Renal cortical epithelial cell (primary cell): ENCODE data around the gene TRMT2A. TPM values are rescaled to one million over a fixed set of nuclear protein-coding genes. Genes with fewer than 3 reads are reported as not detected.
A peak's percentile ranks its signal among the peaks of the same experiment; 100 is the strongest.

Experiments used
- DNase-seq: peaks from one replicate; pipeline ENCODE4 v3.0.0-alpha.2; 2011; ENCODE audit warnings: low read depth
- total RNA-seq: library from RNA; depleted of rRNA; stranded (reverse); fragments of >200 nt; gene quantifications from 2 replicates; pipeline ENCODE4 v1.2.3, GENCODE V29; 2014

The TRMT2A gene
- total RNA-seq, 1 donor from 2014 or later = 29.3 TPM

GRCh38 chr22:20063271-20064139, 53.5 kb downstream of the TRMT2A start:
- no peak for DNase-seq

GRCh38 chr22:20062766-20063083, 54.3 kb downstream of the TRMT2A start:
- DNase-seq = peak; percentile 82

GRCh38 chr22:20062043-20062765, 54.8 kb downstream of the TRMT2A start:
- no peak for DNase-seq

Other genes with a start within 250 kb of the TRMT2A start
- 246 and 480 TPM in 2 replicates for gene COMT, start 175.5 kb downstream of the TRMT2A start, total RNA-seq
- gene TXNRD2, start 175.4 kb downstream of the TRMT2A start, total RNA-seq = 15.0 and 22.6 TPM in 2 replicates
- 31.7 and 72.1 TPM in 2 replicates for gene ARVCF, start 100.4 kb downstream of the TRMT2A start, total RNA-seq
- 34.9 and 56.3 TPM in 2 replicates for gene TANGO2, start 96.1 kb downstream of the TRMT2A start, total RNA-seq
- 15.3 and 36.6 TPM in 2 replicates for gene DGCR8, start 37.0 kb downstream of the TRMT2A start, total RNA-seq
- 173 and 360 TPM in 2 replicates for gene RANBP1, start 1.1 kb downstream of the TRMT2A start, total RNA-seq
- 2.6 and 35.3 TPM in 2 replicates for gene ZDHHC8, start 14.6 kb upstream of the TRMT2A start, total RNA-seq
- gene CCDC188, start 33.8 kb upstream of the TRMT2A start, total RNA-seq = 0.10 TPM in 1 of 2 replicates, not detected in the other
- 1.2 and 2.0 TPM in 2 replicates for gene RTN4R, start 151.1 kb upstream of the TRMT2A start, total RNA-seq
- 28.1 and 39.8 TPM in 2 replicates for gene DGCR6L, start 202.8 kb upstream of the TRMT2A start, total RNA-seq